Muscle layer of colon (tissue), 2 donors: ENCODE measurements around the gene PTPRT.

Source experiments
- H3K27ac ChIP-seq: one replicate; pipeline ENCODE4 v1.7.0; 2013; ENCODE audit warnings: low read depth, mild to moderate bottlenecking, low read length, moderate library complexity
- H3K27me3 ChIP-seq, 2 donors: one replicate each; pipeline ENCODE4 v1.7.0; 2013; ENCODE audit warnings: low read length in 2 of 2, mild to moderate bottlenecking in 2 of 2; ENCODE audit not compliant: insufficient read depth in 2 of 2, control insufficient read depth in 1 of 2
- H3K36me3 ChIP-seq: one replicate; pipeline ENCODE4 v1.7.0; 2013; ENCODE audit warnings: mild to moderate bottlenecking, low read length; ENCODE audit not compliant: insufficient read depth
- H3K4me1 ChIP-seq: one replicate; pipeline ENCODE4 v1.7.0; 2013; ENCODE audit warnings: mild to moderate bottlenecking, low read length; ENCODE audit not compliant: insufficient read depth
- H3K4me3 ChIP-seq, 2 donors: one replicate each; pipeline ENCODE4 v1.7.0; 2013; ENCODE audit warnings: low read length in 2 of 2, low read depth in 1 of 2, mild to moderate bottlenecking in 1 of 2, moderate library complexity in 1 of 2
- H3K9ac ChIP-seq: one replicate; pipeline ENCODE4 v1.7.0; 2013; ENCODE audit warnings: low read length
- H3K9me3 ChIP-seq: one replicate; pipeline ENCODE4 v1.7.0; 2013; ENCODE audit warnings: mild to moderate bottlenecking, low read length
- donor health status: abdominal sarcoma.
- donor health status: Adenocarcinoma of cecum.

Gene PTPRT

DNA sequence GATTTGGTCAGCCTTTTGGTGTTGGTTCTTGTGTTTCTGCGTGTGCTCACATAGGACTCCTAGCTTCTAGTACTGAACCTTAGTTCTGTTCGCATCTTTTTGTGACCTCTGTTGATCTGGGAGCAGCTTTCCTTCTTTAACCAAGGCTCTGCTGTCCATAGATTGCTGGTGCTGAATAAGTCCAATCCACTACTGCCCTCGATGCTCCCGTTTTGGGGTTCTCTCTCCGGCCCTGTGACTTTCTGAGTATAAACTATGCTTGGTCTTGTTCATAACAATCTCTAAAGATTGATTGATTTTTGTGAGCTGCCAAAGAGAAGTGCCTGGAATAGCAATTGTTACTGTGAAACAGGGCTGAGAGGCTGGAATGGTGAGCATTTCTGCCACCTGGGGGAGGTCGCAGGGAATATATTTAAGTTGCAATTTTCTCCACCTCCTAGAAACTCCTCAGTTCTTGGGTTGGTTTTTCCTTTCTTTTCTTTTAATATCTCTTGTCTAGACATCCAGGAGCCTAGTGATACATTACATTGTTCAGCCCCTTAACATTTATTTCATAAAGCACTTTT is 1148.6 kb downstream of the PTPRT start:
- Histone ChIP-seq H3K4me3 (no peak overlapping the region), H3K27me3 (no peaks in the 10 kb centered on the region), H3K9ac (no peak overlapping the region), H3K36me3 (no peaks in the 10 kb centered on the region), H3K4me1 (no peaks in the 10 kb centered on the region), H3K27ac (no peak overlapping the region), H3K9me3 (no peaks in the 10 kb centered on the region)

DNA sequence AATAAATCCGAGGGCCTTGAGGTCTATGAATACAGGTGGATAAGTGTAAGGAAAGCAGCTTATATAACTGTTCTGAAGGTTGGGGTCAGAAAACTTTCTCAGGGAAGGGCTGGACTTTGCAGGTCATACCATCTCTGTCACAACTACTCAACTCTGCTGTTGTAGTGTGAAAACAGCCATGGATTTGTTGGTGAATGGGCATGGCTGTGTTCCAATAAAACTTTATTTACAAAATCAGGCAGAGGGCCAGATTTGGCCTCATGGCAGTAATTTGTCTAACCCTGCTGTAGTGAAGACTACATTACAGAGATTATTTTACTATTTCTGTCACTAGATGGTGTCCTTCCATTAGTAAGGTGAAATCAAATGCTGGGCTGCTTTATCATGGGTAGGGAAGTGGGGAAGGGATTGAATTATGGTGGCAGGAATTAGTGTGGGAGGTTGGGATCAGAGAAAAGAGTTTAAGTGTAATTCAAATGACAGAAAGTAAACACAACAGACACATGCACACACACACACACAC is 1161.9 kb downstream of the PTPRT start:
- Histone ChIP-seq H3K4me3 (no peak overlapping the region), H3K4me1 (no peaks in the 10 kb centered on the region), H3K27ac (no peak overlapping the region), H3K9ac (no peak overlapping the region), H3K27me3 (no peaks in the 10 kb centered on the region), H3K36me3 (no peaks in the 10 kb centered on the region), H3K9me3 (no peaks in the 10 kb centered on the region)

DNA sequence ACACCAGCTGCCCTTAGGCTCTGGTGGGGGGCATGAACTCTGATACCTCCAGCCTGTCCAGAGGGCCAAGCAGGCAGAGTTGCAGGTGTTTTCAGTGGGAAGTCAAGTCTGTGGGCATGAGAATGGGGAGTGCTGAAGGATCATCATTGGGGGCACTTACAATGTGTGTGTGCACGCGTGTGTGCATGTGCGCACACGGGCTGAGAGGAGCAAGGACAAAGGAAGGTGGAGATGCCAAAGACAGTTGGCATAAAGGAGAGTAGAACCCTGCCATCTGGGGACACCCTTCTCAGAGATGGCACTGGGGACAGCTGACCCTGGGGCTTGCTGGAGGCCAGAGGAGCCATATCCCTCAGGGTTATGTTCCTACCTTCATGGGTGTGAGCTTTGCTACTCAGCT is 1163.1 kb downstream of the PTPRT start:
- Histone ChIP-seq H3K36me3 (no peaks in the 10 kb centered on the region), H3K4me1 (no peaks in the 10 kb centered on the region), H3K9ac (no peak overlapping the region), H3K9me3 (no peaks in the 10 kb centered on the region), H3K27me3 (no peaks in the 10 kb centered on the region), H3K4me3 (no peak overlapping the region), H3K27ac (no peak overlapping the region)

DNA sequence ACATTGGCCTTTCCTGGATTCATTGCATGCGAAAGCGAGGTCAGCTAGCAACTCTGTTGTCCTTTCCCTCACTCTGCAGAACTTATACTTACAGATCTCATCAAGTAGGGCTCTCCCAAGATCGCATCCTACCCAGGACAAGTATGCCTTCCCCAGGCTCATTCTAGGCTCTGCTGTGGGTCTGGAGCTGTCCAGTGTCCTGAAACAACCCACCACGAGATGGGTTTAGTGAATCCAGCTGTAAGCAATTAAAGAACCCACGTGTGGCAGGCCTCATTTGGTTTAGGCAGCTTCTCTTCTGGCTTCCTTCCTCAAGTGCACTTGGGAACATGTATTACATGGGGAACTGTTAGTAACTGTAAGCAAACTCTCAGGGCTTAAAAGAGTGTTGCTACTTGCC is 1165.1 kb downstream of the PTPRT start:
- H3K9ac ChIP-seq, result no peak overlapping the region
- H3K4me1 ChIP-seq, result no peaks in the 10 kb centered on the region
- H3K9me3 ChIP-seq, result no peaks in the 10 kb centered on the region
- H3K36me3 ChIP-seq, result no peaks in the 10 kb centered on the region
- H3K27me3 ChIP-seq, result no peaks in the 10 kb centered on the region
- no peak overlapping the region for H3K4me3 ChIP-seq
- H3K27ac ChIP-seq, result no peak overlapping the region
